Liver (tissue), 9 donors: ENCODE results near the gene MMP25. TPM values are rescaled to one million over a fixed set of nuclear protein-coding genes. Genes with fewer than 3 reads are reported as not detected.
"Not testable (repeated sequence)": the region's sequence is repeated elsewhere in the genome, so short reads cannot be mapped to it uniquely, and the experiment has no call there.

Experiments
- DNase-seq: peaks from one replicate; pipeline ENCODE4 v3.0.0-alpha.2; 2017; ENCODE audit warnings: low spot score
- H3K27ac ChIP-seq, 2 donors: one replicate each; pipeline ENCODE4 v1.7.0; 2013; ENCODE audit warnings: inconsistent platforms in 2 of 2, low read length in 2 of 2, control low read depth in 1 of 2, low read depth in 1 of 2, mild to moderate bottlenecking in 1 of 2
- H3K27me3 ChIP-seq, 4 donors: one replicate each; pipeline versions ENCODE4 v1.6.1 to v1.7.0; 2013; ENCODE audit warnings: low read length in 3 of 4, inconsistent platforms in 1 of 4, mild to moderate bottlenecking in 1 of 4, moderate library complexity in 1 of 4; ENCODE audit not compliant: control insufficient read depth in 4 of 4, insufficient read depth in 4 of 4
- H3K36me3 ChIP-seq, 4 donors: one replicate each; pipeline versions ENCODE4 v1.6.1 to v1.7.0; 2013; ENCODE audit warnings: low read length in 3 of 4, mild to moderate bottlenecking in 3 of 4, low read depth in 1 of 4, moderate library complexity in 1 of 4; ENCODE audit not compliant: control insufficient read depth in 4 of 4, insufficient read depth in 3 of 4
- H3K4me1 ChIP-seq, 4 donors: one replicate each; pipeline versions ENCODE4 v1.6.1 to v1.7.0; 2013; ENCODE audit warnings: low read length in 3 of 4, mild to moderate bottlenecking in 3 of 4, moderate library complexity in 1 of 4; ENCODE audit not compliant: control insufficient read depth in 4 of 4, insufficient read depth in 4 of 4
- H3K4me3 ChIP-seq, 3 donors: one replicate each; pipeline versions ENCODE4 v1.6.1 to v1.7.0; 2013; ENCODE audit warnings: low read length in 3 of 3, control low read depth in 1 of 3, low read depth in 1 of 3, mild to moderate bottlenecking in 1 of 3
- H3K9ac ChIP-seq, 2 donors: one replicate each; pipeline ENCODE4 v1.7.0; 2013; ENCODE audit warnings: low read length in 2 of 2, mild to moderate bottlenecking in 2 of 2, moderate library complexity in 2 of 2, control low read depth in 1 of 2, low read depth in 1 of 2
- H3K9me3 ChIP-seq, 4 donors: one replicate each; pipeline versions ENCODE4 v1.6.1 to v1.7.0; 2013; ENCODE audit warnings: low read length in 3 of 4; ENCODE audit not compliant: control insufficient read depth in 4 of 4
- CTCF ChIP-seq: fragments of 150-350 bp; IDR thresholded peaks from 2 replicates; pipeline ENCODE4 v1.5.1; 2017; ENCODE audit warnings: improper control_type of control experiment, low read depth, low read length; ENCODE audit not compliant: missing input control
- FOXA2 ChIP-seq: IDR thresholded peaks from 2 replicates; pipeline ENCODE4 v1.6.1; 2016; ENCODE audit warnings: antibody characterized with exemption
- GABPA ChIP-seq, 2 donors: IDR thresholded peaks in 1 of 2; conservative IDR thresholded peaks in 1 of 2; 2 replicates each; pipeline ENCODE4 v1.6.1; 2016; ENCODE audit warnings: antibody characterized with exemption in 2 of 2, mild to moderate bottlenecking in 1 of 2, moderate library complexity in 1 of 2
- HNF4G ChIP-seq: IDR thresholded peaks from 2 replicates; pipeline ENCODE4 v1.6.1; 2016; ENCODE audit warnings: antibody characterized with exemption
- JUND ChIP-seq, 2 donors: IDR thresholded peaks; 2 replicates each; pipeline ENCODE4 v1.6.1; 2016; ENCODE audit warnings: antibody characterized with exemption in 2 of 2
- MAX ChIP-seq: IDR thresholded peaks from 2 replicates; pipeline ENCODE4 v1.6.1; 2016; ENCODE audit warnings: antibody characterized with exemption
- NR2F2 ChIP-seq: IDR thresholded peaks from 2 replicates; pipeline ENCODE4 v1.6.1; 2016; ENCODE audit warnings: antibody characterized with exemption
- REST ChIP-seq: IDR thresholded peaks from 2 replicates; pipeline ENCODE4 v1.6.1; 2016; ENCODE audit warnings: antibody characterized with exemption, mild to moderate bottlenecking
- RXRA ChIP-seq, 2 donors: IDR thresholded peaks; 2 replicates each; pipeline ENCODE4 v1.6.1; 2017 to 2018; ENCODE audit warnings: antibody characterized with exemption in 2 of 2, mild to moderate bottlenecking in 1 of 2
- SP1 ChIP-seq: IDR thresholded peaks from 2 replicates; pipeline ENCODE4 v1.6.1; 2018; ENCODE audit warnings: antibody characterized with exemption, mild to moderate bottlenecking
- TAF1 ChIP-seq: conservative IDR thresholded peaks from 2 replicates; pipeline ENCODE4 v1.6.1; 2016; ENCODE audit warnings: antibody characterized with exemption, mild to moderate bottlenecking
- YY1 ChIP-seq: IDR thresholded peaks from 2 replicates; pipeline ENCODE4 v1.6.1; 2016; ENCODE audit warnings: antibody characterized with exemption, mild to moderate bottlenecking
- WGBS: extraction: QIAGEN DNeasy Blood & Tissue Kit; methylation state at CpG from one replicate; pipeline ENCODE4 v1.1.7; 2013; 5-methylcytosine and 5-hydroxymethylcytosine counted together
- polyA plus RNA-seq, 2 donors: library from polyadenylated mRNA; stranded (reverse) in 1 of 2; unstranded in 1 of 2; fragments of 200-250 nt in 1 of 2; fragments of >200 nt in 1 of 2; fragmentation: Nextera tagmentation in 1 of 2; extraction: Ambion mirVana in 1 of 2; gene quantifications; one replicate each; pipeline versions ENCODE4 v1.2.1 to v1.2.3, GENCODE V29; 2013 to 2015
- total RNA-seq, 2 donors: library from RNA; depleted of rRNA; stranded (reverse); fragments of >200 nt; gene quantifications; one replicate each; pipeline ENCODE4 v1.2.3, GENCODE V29; 2014
- donor health status: healthy.
- donor health status: healthy.
- donor health status: healthy.
- donor health status: healthy.
- donor health status: healthy.

MMP25 gene
- total and polyA plus RNA-seq, 4 donors = 0.47 to 2.7 (median 0.96) TPM

- H3K9me3 ChIP-seq = no peaks in the 10 kb centered on the region
- WGBS = 91% methylated on average over 7 of the region's 7 CpGs
- peaks cover 0 to 11% (median 5%) of the 10 kb centered on the region in 4 donors for H3K4me1 ChIP-seq
- no peaks in the 10 kb centered on the region for H3K27me3 ChIP-seq
- H3K27ac ChIP-seq = no peak overlapping the region
- no peak overlapping the region for H3K9ac ChIP-seq
- H3K4me3 ChIP-seq = no peak overlapping the region
- H3K36me3 ChIP-seq = peaks cover 0 to 9% (median 3%) of the 10 kb centered on the region in 4 donors
- TF ChIP-seq MAX (no peak), HNF4G (no peak), RXRA (IDR thresholded peaks at IDR 0.05) (no peak), TAF1 (no peak), GABPA (IDR thresholded peaks at IDR 0.05 in 1 of 2, conservative IDR thresholded peaks at IDR 0.05 in 1 of 2) (no peak), JUND (IDR thresholded peaks at IDR 0.05) (no peak), FOXA2 (no peak), CTCF (no peak), REST (no peak), NR2F2 (no peak), YY1 (no peak), SP1 (no peak)
- no peak for DNase-seq
These were observed 25.3 kb downstream of the MMP25 start for GRCh38 chr16:3071655-3072054.

- not testable (repeated sequence) for DNase-seq, H3K27me3 ChIP-seq, H3K36me3 ChIP-seq, H3K9me3 ChIP-seq, H3K4me3 ChIP-seq, H3K9ac ChIP-seq, H3K27ac ChIP-seq
- 59% methylated on average over 3 of the region's 4 CpGs for WGBS
- H3K4me1 ChIP-seq = peaks cover 0 to 11% (median 5%) of the 10 kb centered on the region in 4 donors
These were observed 25.8 kb downstream of the MMP25 start for GRCh38 chr16:3072148-3072547.

GRCh38 chr16:3072576-3073263 lies 26.4 kb downstream of the MMP25 start:
- 68% methylated on average over 17 of the region's 18 CpGs for WGBS
- H3K4me1 ChIP-seq = peaks cover 0 to 11% (median 4%) of the 10 kb centered on the region in 4 donors
- H3K36me3 ChIP-seq, H3K4me3 ChIP-seq, DNase-seq, H3K27me3 ChIP-seq, H3K9me3 ChIP-seq, H3K27ac ChIP-seq, H3K9ac ChIP-seq: not testable (repeated sequence)
